HG02642 (cell line): ENCODE measurements around the gene KIAA1671.

Experiments used
- ATAC-seq: cut with Tn5 transposase; IDR thresholded peaks from one replicate; pipeline ENCODE4 v1.9.1; 2021; ENCODE audit warnings: mild to moderate bottlenecking; ENCODE audit not compliant: unreplicated experiment, poor library complexity

Gene KIAA1671

DNA sequence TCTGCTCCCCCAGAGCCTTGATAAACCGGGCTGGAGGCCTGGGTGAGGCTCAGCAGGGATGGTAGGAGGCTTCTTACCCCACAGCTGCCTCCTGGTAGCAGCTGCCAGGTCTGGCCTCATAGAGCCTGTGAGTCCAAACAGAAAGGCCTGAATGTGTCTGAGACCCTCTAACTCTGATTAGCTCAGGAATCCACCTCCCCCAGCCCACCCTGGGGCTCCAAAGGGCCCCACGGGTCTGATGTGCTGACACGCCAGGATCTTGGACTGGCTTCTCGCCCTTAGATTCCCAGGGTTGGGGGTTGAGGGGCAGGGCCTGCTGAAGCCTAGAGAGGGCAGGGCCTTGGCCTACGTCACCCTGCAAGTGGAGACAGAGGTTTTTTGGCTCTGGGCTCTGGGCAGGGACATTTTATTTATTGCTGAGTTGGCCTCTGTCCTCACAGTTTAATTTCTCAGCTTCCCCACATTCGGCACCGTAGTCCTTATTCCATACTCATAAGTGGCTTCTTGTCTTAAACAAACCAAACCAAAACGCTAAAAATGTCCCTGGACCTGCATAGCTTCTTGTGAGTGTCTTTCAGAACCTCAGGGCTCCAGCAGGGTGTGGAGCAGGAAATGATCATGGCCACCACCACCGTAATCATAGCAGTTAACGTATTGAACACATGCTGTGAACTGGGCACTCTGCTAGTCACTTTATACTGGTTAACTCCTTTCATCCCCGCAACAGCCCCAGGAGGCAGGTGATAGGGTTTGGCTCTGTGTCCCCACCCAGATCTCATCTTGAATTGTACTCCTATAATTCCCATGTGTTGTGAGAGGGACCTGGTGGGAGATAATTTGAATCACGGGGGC, 25.1 kb downstream of the KIAA1671 start:
- no peak for ATAC-seq

DNA sequence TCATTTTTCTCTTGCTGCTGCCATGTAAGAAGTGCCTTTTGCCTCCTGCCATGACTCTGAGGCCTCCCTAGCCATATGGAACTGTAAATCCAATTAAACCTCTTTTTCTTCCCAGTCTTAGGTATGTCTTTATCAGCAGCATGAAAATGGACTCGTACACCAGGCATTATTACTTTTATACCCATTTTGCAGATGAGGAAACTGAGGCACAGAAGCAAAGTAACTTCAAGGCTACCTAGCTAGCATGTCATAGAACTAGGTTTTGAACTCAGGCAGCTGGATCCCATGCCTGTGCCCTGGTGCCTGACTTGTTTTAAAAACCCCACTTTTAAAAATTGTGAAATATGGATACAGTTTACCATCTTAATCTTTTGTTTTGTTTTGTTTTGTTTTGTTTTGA, 25.8 kb downstream of the KIAA1671 start:
- no peak for ATAC-seq

DNA sequence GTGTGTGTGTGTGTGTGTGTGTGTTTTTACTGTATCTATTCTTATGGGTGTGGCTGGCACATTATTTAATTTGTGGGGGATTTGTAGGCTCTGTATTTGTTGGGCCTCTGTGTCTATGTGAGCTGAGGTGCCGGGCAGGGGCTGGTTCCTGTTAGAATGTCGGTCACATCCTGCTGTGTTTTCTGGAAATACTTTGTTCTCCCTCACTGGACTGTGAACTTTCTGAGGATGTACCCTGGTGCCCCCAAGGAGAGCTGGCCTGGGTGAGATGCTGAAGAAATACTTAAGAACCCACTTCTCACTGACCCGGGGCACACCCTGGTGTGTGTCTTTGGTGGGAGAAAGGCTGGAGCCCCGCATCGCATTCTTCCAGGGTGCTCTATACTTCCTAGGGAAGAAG, 28.6 kb downstream of the KIAA1671 start:
- no peak for ATAC-seq

DNA sequence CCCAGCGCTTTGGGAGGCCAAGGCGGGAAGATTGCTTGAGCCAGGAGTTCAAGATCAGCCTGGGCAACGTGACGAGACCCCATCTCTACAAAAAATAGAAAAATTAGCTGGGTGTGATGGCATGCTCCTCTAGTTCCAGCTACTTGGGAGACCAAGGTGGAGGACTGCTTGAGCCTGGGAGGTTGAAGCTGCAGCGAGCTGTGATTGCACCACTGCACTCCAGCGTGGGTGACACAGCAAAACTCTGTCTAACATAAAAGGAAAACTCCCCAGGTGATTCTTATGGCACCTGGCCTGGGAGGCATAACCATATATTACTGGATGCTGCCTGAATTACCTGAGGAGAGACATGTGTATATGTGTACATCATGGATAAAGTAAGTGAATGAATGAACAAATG, 29.1 kb downstream of the KIAA1671 start:
- ATAC-seq, result no peak

DNA sequence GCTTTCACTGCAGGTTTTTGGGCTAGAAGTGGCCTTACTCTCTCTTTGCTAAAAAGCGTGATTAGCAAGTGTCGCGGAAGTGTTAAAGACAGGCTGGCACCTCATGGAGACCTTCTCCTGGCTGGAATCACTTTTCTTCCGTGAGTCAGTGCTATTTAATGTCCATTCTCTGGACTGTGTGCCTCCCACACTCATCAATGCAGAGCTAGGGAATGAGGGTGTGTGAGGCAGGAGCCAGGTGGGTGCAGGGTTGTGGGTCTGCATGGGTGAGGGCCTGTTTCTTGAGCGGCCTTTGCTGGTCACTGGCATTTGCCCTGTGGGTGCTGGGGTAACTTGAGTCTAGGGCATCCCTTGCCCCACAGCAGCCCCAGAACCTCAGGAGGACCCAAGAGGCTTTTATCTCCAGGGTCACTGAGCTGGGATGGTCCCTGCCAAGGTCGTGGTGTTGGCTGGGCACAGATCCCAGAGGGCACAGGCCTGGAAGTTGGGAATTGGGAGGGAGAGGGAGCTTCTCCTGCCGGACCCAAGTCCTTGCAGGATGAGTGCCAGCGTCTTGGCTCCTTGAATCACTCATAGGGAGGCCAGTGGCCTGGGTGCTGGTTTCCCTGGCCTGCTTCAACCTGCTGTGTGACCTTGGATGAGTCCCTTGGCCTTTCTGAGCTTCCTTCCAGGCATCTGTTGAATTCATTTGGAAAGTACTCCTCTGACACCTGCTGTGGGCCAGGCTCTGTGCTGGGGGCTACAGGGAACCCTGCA, 30.0 kb downstream of the KIAA1671 start:
- ATAC-seq, result no peak

- ATAC-seq, result no peak
These were observed 30.6 kb downstream of the KIAA1671 start for GRCh38 chr22:24983151-24983550.

- ATAC-seq, result no peak
These were observed 31.6 kb downstream of the KIAA1671 start for GRCh38 chr22:24984122-24984521.

- no peak for ATAC-seq
These were observed 33.3 kb downstream of the KIAA1671 start for GRCh38 chr22:24985826-24986214.

DNA sequence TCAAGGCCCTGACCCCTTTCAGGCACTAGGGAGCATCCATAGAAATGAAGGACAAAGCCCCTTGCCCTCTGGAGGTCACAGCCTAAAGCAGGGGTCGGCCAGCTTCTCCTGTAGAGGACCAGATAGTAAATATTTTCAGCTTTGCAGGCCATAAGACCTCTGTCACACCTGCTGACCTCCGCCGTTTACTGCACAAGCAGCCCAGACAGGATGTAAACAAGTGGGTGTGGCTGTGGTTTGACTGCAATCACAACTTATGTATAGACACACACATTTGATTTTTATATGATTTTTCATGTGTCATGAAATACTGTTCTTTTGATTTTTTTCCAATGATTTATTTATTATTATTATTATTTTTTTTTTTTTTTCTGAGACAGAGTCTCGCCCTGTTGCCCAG, 34.3 kb downstream of the KIAA1671 start:
- ATAC-seq, result no peak

- ATAC-seq, result no peak
These were observed 36.6 kb downstream of the KIAA1671 start for GRCh38 chr22:24989135-24989534.

GRCh38 chr22:24989541-24989951, 37.0 kb downstream of the KIAA1671 start:
- no peak for ATAC-seq

- ATAC-seq, result no peak
These were observed 37.9 kb downstream of the KIAA1671 start for GRCh38 chr22:24990344-24990905.

DNA sequence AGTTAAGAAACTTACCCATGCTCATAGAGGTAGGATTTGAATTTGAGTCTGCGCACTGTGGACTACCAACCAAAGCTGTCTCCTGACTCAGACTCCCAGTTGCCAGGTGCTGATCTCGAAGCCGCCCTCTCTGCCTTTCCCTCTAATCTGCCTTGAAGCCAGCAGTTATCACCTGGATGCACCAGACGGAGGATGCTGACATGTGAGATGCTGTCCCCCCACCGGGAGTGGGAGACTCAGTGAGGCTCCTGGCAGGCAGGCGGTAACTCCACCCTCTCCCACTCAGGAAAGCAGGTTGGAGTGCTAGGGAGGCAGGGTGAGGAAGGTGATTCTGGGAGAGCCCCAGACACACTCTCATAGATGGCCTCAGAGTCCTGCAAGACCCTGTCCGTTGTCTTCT, 40.4 kb downstream of the KIAA1671 start:
- no peak for ATAC-seq

GRCh38 chr22:24994070-24994763, 41.7 kb downstream of the KIAA1671 start:
- no peak for ATAC-seq

DNA sequence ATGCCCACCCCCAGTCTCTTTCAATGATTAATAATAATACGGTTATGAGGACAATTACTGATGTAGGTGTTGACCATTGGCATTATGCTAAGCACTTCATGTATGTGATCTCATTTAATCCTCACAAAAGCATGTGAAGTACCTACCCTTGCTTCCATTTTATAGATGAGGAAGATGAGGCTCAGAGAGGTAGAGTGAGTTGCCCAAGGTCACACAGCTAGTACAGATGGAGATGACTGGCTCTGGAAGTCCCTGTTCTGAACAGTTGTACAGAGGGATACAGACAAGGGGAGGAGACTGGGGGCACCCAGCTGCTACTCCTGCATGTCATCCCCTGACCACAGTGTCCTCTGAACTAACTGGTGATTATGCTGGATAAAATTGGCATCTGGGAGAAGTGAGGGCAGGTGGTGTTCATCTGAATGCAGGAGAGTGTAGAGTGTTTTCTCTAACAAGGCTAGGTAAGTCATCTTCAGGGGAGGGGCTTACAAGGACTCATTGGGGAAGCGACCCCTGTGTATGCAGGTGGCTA, 43.2 kb downstream of the KIAA1671 start:
- ATAC-seq, result no peak

GRCh38 chr22:24996420-24996952, 44.0 kb downstream of the KIAA1671 start:
- no peak for ATAC-seq

DNA sequence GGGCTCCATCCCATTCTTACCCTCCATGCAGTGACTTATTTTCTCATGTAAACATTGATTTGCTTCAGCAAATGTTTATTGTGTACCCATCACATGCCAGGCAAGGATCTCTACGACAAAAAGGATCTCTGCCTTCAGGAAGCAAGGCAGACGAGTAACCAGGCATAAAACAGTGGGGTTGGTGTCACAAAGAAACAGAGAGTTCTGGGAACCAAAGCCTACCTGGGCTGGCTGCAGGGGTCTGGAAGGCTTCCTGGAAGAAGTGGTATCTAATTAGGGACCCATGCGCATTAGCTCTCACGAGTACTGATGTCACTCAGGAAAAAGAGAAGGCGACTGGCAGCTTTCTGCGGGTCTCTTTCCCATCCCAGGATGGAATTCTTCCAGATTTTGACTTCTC, 44.5 kb downstream of the KIAA1671 start:
- ATAC-seq, result no peak

DNA sequence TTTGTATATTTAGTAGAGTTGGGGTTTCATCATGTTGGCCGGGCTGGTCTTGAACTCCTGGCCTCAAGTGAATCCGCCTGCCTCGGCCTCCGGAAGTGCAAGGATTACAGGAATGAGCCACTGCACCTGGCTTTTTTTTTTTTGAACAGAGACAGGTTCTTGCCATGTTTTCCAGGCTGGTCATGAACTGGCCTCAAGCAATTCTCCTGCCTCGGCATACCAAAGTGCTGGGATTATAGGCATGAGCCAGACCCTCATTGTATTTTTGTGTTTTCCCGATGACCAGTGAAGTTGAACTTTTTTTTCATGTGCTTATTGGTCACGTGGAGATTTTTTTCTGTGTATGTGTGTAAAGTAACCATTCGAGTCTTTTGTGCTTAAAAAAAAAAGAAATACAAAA, 48.2 kb downstream of the KIAA1671 start:
- ATAC-seq, result no peak

- no peak for ATAC-seq
These were observed 49.9 kb downstream of the KIAA1671 start for GRCh38 chr22:25002241-25002985.

GRCh38 chr22:25006354-25006753, 53.8 kb downstream of the KIAA1671 start:
- ATAC-seq, result no peak
